Measurements from ENCODE around the gene ACBD6.
A peak's percentile ranks its signal among the peaks of the same experiment; 100 is the strongest.

The ACBD6 gene

GRCh38 chr1:180392020-180392419 lies 110.4 kb downstream of the ACBD6 start:
- CTCF ChIA-PET: interaction anchor here (0.6 kb wide), 1 partner anchor 84 kb away, joined by 3 read pairs; no protein-coding TSS in a partner anchor
- no peak overlapping the region for H3K4me3 ChIP-seq (ENCODE audit: control insufficient read depth in 1 of 7, extremely low read depth in 1 of 7, insufficient read depth in 4 of 7, low read depth in 2 of 7, low read length in 6 of 7)
- POLR2A ChIA-PET: no interaction called here
- no peaks in the 10 kb centered on the region for H3K27me3 ChIP-seq (replicated peaks in 2 of 5; ENCODE audit: control insufficient read depth in 4 of 5, insufficient read depth in 5 of 5, low read length in 4 of 5)
- H3K36me3 ChIP-seq (ENCODE audit: control insufficient read depth in 4 of 4, insufficient read depth in 4 of 4, low read length in 3 of 4): peaks cover 12 to 26% (median 17%) of the 10 kb centered on the region in 4 experiments
- peak in 1 of 3 donors; percentile 37 for DNase-seq
- H3K9me3 ChIP-seq (ENCODE audit: control extremely low read depth in 1 of 5, control insufficient read depth in 4 of 5, insufficient read depth in 2 of 5, low read depth in 1 of 5, low read length in 4 of 5): peaks cover 0 to 22% (median 2%) of the 10 kb centered on the region in 5 experiments
- H3K27ac ChIP-seq (ENCODE audit: insufficient read depth in 1 of 2, low read depth in 1 of 2, low read length in 2 of 2, poor library complexity in 1 of 2, severe bottlenecking in 2 of 2): no peak overlapping the region
- peaks cover 0 to 3% (median 0%) of the 10 kb centered on the region in 4 experiments for H3K4me1 ChIP-seq (ENCODE audit: control extremely low read depth in 1 of 4, control insufficient read depth in 4 of 4, insufficient read depth in 4 of 4, low read length in 3 of 4)

GRCh38 chr1:180387413-180387812 lies 115.0 kb downstream of the ACBD6 start:
- peaks cover 2 to 37% (median 13%) of the 10 kb centered on the region in 5 experiments for H3K9me3 ChIP-seq (ENCODE audit: control extremely low read depth in 1 of 5, control insufficient read depth in 4 of 5, insufficient read depth in 2 of 5, low read depth in 1 of 5, low read length in 4 of 5)

GRCh38 chr1:180386745-180387367 lies 115.5 kb downstream of the ACBD6 start:
- Histone ChIP-seq H3K9me3 (ENCODE audit: control extremely low read depth in 1 of 5, control insufficient read depth in 4 of 5, insufficient read depth in 2 of 5, low read depth in 1 of 5, low read length in 4 of 5) (peaks cover 2 to 42% (median 13%) of the 10 kb centered on the region in 5 experiments), H3K4me1 (ENCODE audit: control extremely low read depth in 1 of 4, control insufficient read depth in 4 of 4, insufficient read depth in 4 of 4, low read length in 3 of 4) (no peaks in the 10 kb centered on the region), H3K27me3 (replicated peaks in 2 of 5; ENCODE audit: control insufficient read depth in 4 of 5, insufficient read depth in 5 of 5, low read length in 4 of 5) (no peaks in the 10 kb centered on the region), H3K27ac (ENCODE audit: insufficient read depth in 1 of 2, low read depth in 1 of 2, low read length in 2 of 2, poor library complexity in 1 of 2, severe bottlenecking in 2 of 2) (no peak overlapping the region), H3K36me3 (ENCODE audit: control insufficient read depth in 4 of 4, insufficient read depth in 4 of 4, low read length in 3 of 4) (peaks cover 2 to 11% (median 7%) of the 10 kb centered on the region in 4 experiments), H3K4me3 (ENCODE audit: control insufficient read depth in 1 of 7, extremely low read depth in 1 of 7, insufficient read depth in 4 of 7, low read depth in 2 of 7, low read length in 6 of 7) (no peak overlapping the region)
- POLR2A ChIA-PET: no interaction called here
- no peak for DNase-seq
- no CpG with 5 or more reads among the region's 4 CpGs for WGBS (ENCODE audit: insufficient coverage)
- CTCF ChIA-PET: no interaction called here

More at GRCh38 chr1:180387413-180387812, 115.0 kb downstream of the ACBD6 start:
- DNase-seq: no peak
- WGBS (ENCODE audit: insufficient coverage): 88% methylated on average over 1 of the region's 1 CpG
- H3K4me3 ChIP-seq (ENCODE audit: control insufficient read depth in 1 of 7, extremely low read depth in 1 of 7, insufficient read depth in 4 of 7, low read depth in 2 of 7, low read length in 6 of 7): no peak overlapping the region
- ChIA-PET POLR2A (no interaction called here), CTCF (no interaction called here)
- peaks cover 2 to 11% (median 7%) of the 10 kb centered on the region in 4 experiments for H3K36me3 ChIP-seq (ENCODE audit: control insufficient read depth in 4 of 4, insufficient read depth in 4 of 4, low read length in 3 of 4)
- no peaks in the 10 kb centered on the region for H3K27me3 ChIP-seq (replicated peaks in 2 of 5; ENCODE audit: control insufficient read depth in 4 of 5, insufficient read depth in 5 of 5, low read length in 4 of 5)
- H3K4me1 ChIP-seq (ENCODE audit: control extremely low read depth in 1 of 4, control insufficient read depth in 4 of 4, insufficient read depth in 4 of 4, low read length in 3 of 4): peaks cover 0 to 2% (median 0%) of the 10 kb centered on the region in 4 experiments
- H3K27ac ChIP-seq (ENCODE audit: insufficient read depth in 1 of 2, low read depth in 1 of 2, low read length in 2 of 2, poor library complexity in 1 of 2, severe bottlenecking in 2 of 2): no peak overlapping the region

GRCh38 chr1:180385144-180385543 lies 117.2 kb downstream of the ACBD6 start:
- Histone ChIP-seq H3K4me3 (ENCODE audit: control insufficient read depth in 1 of 7, extremely low read depth in 1 of 7, insufficient read depth in 4 of 7, low read depth in 2 of 7, low read length in 6 of 7) (peak overlapping the region in 1 of 7 experiments; percentile 19), H3K27me3 (replicated peaks in 2 of 5; ENCODE audit: control insufficient read depth in 4 of 5, insufficient read depth in 5 of 5, low read length in 4 of 5) (no peaks in the 10 kb centered on the region), H3K4me1 (ENCODE audit: control extremely low read depth in 1 of 4, control insufficient read depth in 4 of 4, insufficient read depth in 4 of 4, low read length in 3 of 4) (no peaks in the 10 kb centered on the region), H3K27ac (ENCODE audit: insufficient read depth in 1 of 2, low read depth in 1 of 2, low read length in 2 of 2, poor library complexity in 1 of 2, severe bottlenecking in 2 of 2) (no peak overlapping the region), H3K36me3 (ENCODE audit: control insufficient read depth in 4 of 4, insufficient read depth in 4 of 4, low read length in 3 of 4) (peaks cover 2 to 9% (median 6%) of the 10 kb centered on the region in 4 experiments), H3K9me3 (ENCODE audit: control extremely low read depth in 1 of 5, control insufficient read depth in 4 of 5, insufficient read depth in 2 of 5, low read depth in 1 of 5, low read length in 4 of 5) (peaks cover 6 to 57% (median 18%) of the 10 kb centered on the region in 5 experiments)
- ChIA-PET POLR2A (no interaction called here), CTCF (no interaction called here)
- DNase-seq: no peak

- WGBS (ENCODE audit: insufficient coverage): 100% methylated on average over 1 of the region's 3 CpGs
- ChIA-PET POLR2A (no interaction called here), CTCF (no interaction called here)
- DNase-seq: no peak
- H3K27ac ChIP-seq (ENCODE audit: insufficient read depth in 1 of 2, low read depth in 1 of 2, low read length in 2 of 2, poor library complexity in 1 of 2, severe bottlenecking in 2 of 2): no peak overlapping the region
- no peak overlapping the region for H3K4me3 ChIP-seq (ENCODE audit: control insufficient read depth in 1 of 7, extremely low read depth in 1 of 7, insufficient read depth in 4 of 7, low read depth in 2 of 7, low read length in 6 of 7)
- peaks cover 8 to 63% (median 23%) of the 10 kb centered on the region in 5 experiments for H3K9me3 ChIP-seq (ENCODE audit: control extremely low read depth in 1 of 5, control insufficient read depth in 4 of 5, insufficient read depth in 2 of 5, low read depth in 1 of 5, low read length in 4 of 5)
- H3K4me1 ChIP-seq (ENCODE audit: control extremely low read depth in 1 of 4, control insufficient read depth in 4 of 4, insufficient read depth in 4 of 4, low read length in 3 of 4): no peaks in the 10 kb centered on the region
- H3K27me3 ChIP-seq (replicated peaks in 2 of 5; ENCODE audit: control insufficient read depth in 4 of 5, insufficient read depth in 5 of 5, low read length in 4 of 5): no peaks in the 10 kb centered on the region
- peaks cover 2 to 12% (median 6%) of the 10 kb centered on the region in 4 experiments for H3K36me3 ChIP-seq (ENCODE audit: control insufficient read depth in 4 of 4, insufficient read depth in 4 of 4, low read length in 3 of 4)
These were observed 117.9 kb downstream of the ACBD6 start for GRCh38 chr1:180384286-180385005.

GRCh38 chr1:180382326-180383115 lies 119.9 kb downstream of the ACBD6 start:
- 100% methylated on average over 1 of the region's 5 CpGs for WGBS (ENCODE audit: insufficient coverage)
- no peak for DNase-seq
- POLR2A ChIA-PET: interaction anchor here (0.7 kb wide), 1 partner anchor 479 kb away, joined by 5 read pairs; no protein-coding TSS in a partner anchor
- H3K4me3 ChIP-seq (ENCODE audit: control insufficient read depth in 1 of 7, extremely low read depth in 1 of 7, insufficient read depth in 4 of 7, low read depth in 2 of 7, low read length in 6 of 7): no peak overlapping the region
- CTCF ChIA-PET: no interaction called here
- no peak overlapping the region for H3K27ac ChIP-seq (ENCODE audit: insufficient read depth in 1 of 2, low read depth in 1 of 2, low read length in 2 of 2, poor library complexity in 1 of 2, severe bottlenecking in 2 of 2)
- H3K9me3 ChIP-seq (ENCODE audit: control extremely low read depth in 1 of 5, control insufficient read depth in 4 of 5, insufficient read depth in 2 of 5, low read depth in 1 of 5, low read length in 4 of 5): peaks cover 8 to 77% (median 29%) of the 10 kb centered on the region in 5 experiments
- peaks cover 2 to 21% (median 5%) of the 10 kb centered on the region in 4 experiments for H3K36me3 ChIP-seq (ENCODE audit: control insufficient read depth in 4 of 4, insufficient read depth in 4 of 4, low read length in 3 of 4)
- no peaks in the 10 kb centered on the region for H3K4me1 ChIP-seq (ENCODE audit: control extremely low read depth in 1 of 4, control insufficient read depth in 4 of 4, insufficient read depth in 4 of 4, low read length in 3 of 4)
- H3K27me3 ChIP-seq (replicated peaks in 2 of 5; ENCODE audit: control insufficient read depth in 4 of 5, insufficient read depth in 5 of 5, low read length in 4 of 5): no peaks in the 10 kb centered on the region

Measured in common myeloid progenitor, CD34-positive (primary cell).